Endodermal cell (in vitro differentiated cells): ENCODE measurements around the gene SYNGR1. TPM values are rescaled to one million over a fixed set of nuclear protein-coding genes. Genes with fewer than 3 reads are reported as not detected.

Experiments
- DNase-seq: peaks from one replicate; pipeline ENCODE4 v3.0.0-alpha.2; 2017
- H3K27ac ChIP-seq: 2 replicates; pipeline ENCODE4 v1.5.1; 2013; ENCODE audit warnings: mild to moderate bottlenecking, low read depth, low read length, moderate library complexity
- H3K27me3 ChIP-seq: 2 replicates; pipeline ENCODE4 v1.6.1; 2013; ENCODE audit warnings: mild to moderate bottlenecking, low read length, moderate library complexity; ENCODE audit not compliant: insufficient read depth, control insufficient read depth, poor library complexity, severe bottlenecking
- H3K36me3 ChIP-seq: 2 replicates; pipeline ENCODE4 v1.7.0; 2013; ENCODE audit warnings: mild to moderate bottlenecking, low read length, moderate library complexity; ENCODE audit not compliant: control insufficient read depth, insufficient read depth
- H3K4me1 ChIP-seq: one replicate; pipeline ENCODE4 v1.7.0; 2013; ENCODE audit warnings: low read length; ENCODE audit not compliant: control insufficient read depth, insufficient read depth
- H3K4me3 ChIP-seq: 2 replicates; pipeline ENCODE4 v1.5.1; 2013; ENCODE audit warnings: mild to moderate bottlenecking, low read length, moderate library complexity
- H3K9ac ChIP-seq: 2 replicates; pipeline ENCODE4 v1.6.1; 2013; ENCODE audit warnings: mild to moderate bottlenecking, low read length, moderate library complexity; ENCODE audit not compliant: poor library complexity, severe bottlenecking; ENCODE audit errors: extremely low read depth
- H3K9me3 ChIP-seq: 2 replicates; pipeline ENCODE4 v1.6.1; 2013; ENCODE audit warnings: mild to moderate bottlenecking, low read length, moderate library complexity; ENCODE audit not compliant: control insufficient read depth
- H3K27ac Mint-ChIP-seq: 2 replicates; pipeline ENCODE4 v1.8.0; 2020; ENCODE audit warnings: mixed read lengths
- H3K27me3 Mint-ChIP-seq: 2 replicates; pipeline ENCODE4 v1.8.0; 2021; ENCODE audit warnings: mild to moderate bottlenecking, mixed read lengths; ENCODE audit not compliant: insufficient read depth
- H3K36me3 Mint-ChIP-seq: 2 replicates; pipeline ENCODE4 v1.8.0; 2020; ENCODE audit warnings: low read depth, mixed read lengths
- H3K4me1 Mint-ChIP-seq: 2 replicates; pipeline ENCODE4 v1.8.0; 2020; ENCODE audit warnings: mixed read lengths
- H3K4me3 Mint-ChIP-seq: 2 replicates; pipeline ENCODE4 v1.8.0; 2020; ENCODE audit warnings: mild to moderate bottlenecking, moderate library complexity, mixed read lengths
- H3K9me3 Mint-ChIP-seq: 2 replicates; pipeline ENCODE4 v1.8.0; 2020; ENCODE audit warnings: mild to moderate bottlenecking, mixed read lengths
- CTCF ChIP-seq: fragments of 200-600 bp; sonication (generic); conservative IDR thresholded peaks from 2 replicates; pipeline ENCODE4 v1.5.0; 2021; ENCODE audit warnings: antibody characterized with exemption, mild to moderate bottlenecking
- WGBS, 2 experiments: methylation state at CpG; one replicate each; pipeline versions ENCODE4 v1.1.5 to v1.1.7; 2013; ENCODE audit warnings: missing lambda C conversion rate in 2 of 2, mixed read lengths in 1 of 2; ENCODE audit not compliant: insufficient coverage in 1 of 2, insufficient read length in 1 of 2; 5-methylcytosine and 5-hydroxymethylcytosine counted together
- total RNA-seq, 2 donors: library from RNA; stranded (reverse); fragmentation: NEBNext Ultra II Directional in 1 of 2; extraction: Animal tissue kit (Norgen Biotek cat#: 25700) in 1 of 2; gene quantifications; 2 replicates in 1 of 2; 3 replicates in 1 of 2; pipeline ENCODE4 v1.2.1, GENCODE V29; 2021

The SYNGR1 gene
- total RNA-seq, 2 donors from 2014 or later, result 19.0 to 36.3 TPM

GRCh38 chr22:39348909-39349505 is 784 bp upstream of the SYNGR1 start:
- no peaks in the 10 kb centered on the region for H3K36me3 Mint-ChIP-seq
- peak overlapping the region; percentile 72 for H3K27ac Mint-ChIP-seq
- DNase-seq, result no peak
- 44 to 51% methylated on average over 7 to 11 of the region's 11 CpGs for WGBS, 2 experiments
- Histone ChIP-seq H3K9ac (peak overlapping the region; percentile 41), H3K9me3 (no peaks in the 10 kb centered on the region), H3K4me3 (peak overlapping the region; percentile 81), H3K36me3 (no peaks in the 10 kb centered on the region), H3K4me1 (peaks cover 6% of the 10 kb centered on the region), H3K27ac (no peak overlapping the region), H3K27me3 (no peaks in the 10 kb centered on the region)
- no peak for TF ChIP-seq CTCF
- peaks cover 10% of the 10 kb centered on the region for H3K4me1 Mint-ChIP-seq
- no peaks in the 10 kb centered on the region for H3K9me3 Mint-ChIP-seq
- peak overlapping the region; percentile 71 for H3K4me3 Mint-ChIP-seq
- H3K27me3 Mint-ChIP-seq, result peaks cover 9% of the 10 kb centered on the region

- peak overlapping the region; percentile 81 for H3K4me3 ChIP-seq
- peaks cover 6% of the 10 kb centered on the region for H3K4me1 ChIP-seq
- H3K9ac ChIP-seq, result peak overlapping the region; percentile 41
- Mint-ChIP-seq H3K36me3 (no peaks in the 10 kb centered on the region), H3K4me3 (peak overlapping the region; percentile 71), H3K27ac (peak overlapping the region; percentile 72), H3K9me3 (no peaks in the 10 kb centered on the region), H3K27me3 (peaks cover 9% of the 10 kb centered on the region), H3K4me1 (peaks cover 10% of the 10 kb centered on the region)
- WGBS, 2 experiments, result 3 to 29% methylated on average over 6 to 57 of the region's 57 CpGs
- H3K36me3 ChIP-seq, result no peaks in the 10 kb centered on the region
- no peaks in the 10 kb centered on the region for H3K9me3 ChIP-seq
- no peak overlapping the region for H3K27ac ChIP-seq
- peak; percentile 79 for DNase-seq
- no peak for TF ChIP-seq CTCF
- H3K27me3 ChIP-seq, result no peaks in the 10 kb centered on the region
These were observed 255 bp upstream of the SYNGR1 start for GRCh38 chr22:39349506-39349966.

- Mint-ChIP-seq H3K36me3 (no peaks in the 10 kb centered on the region), H3K4me1 (peaks cover 10% of the 10 kb centered on the region), H3K4me3 (peak overlapping the region; percentile 71), H3K27ac (no peak overlapping the region), H3K9me3 (no peaks in the 10 kb centered on the region), H3K27me3 (peaks cover 5% of the 10 kb centered on the region)
- Histone ChIP-seq H3K4me1 (peaks cover 6% of the 10 kb centered on the region), H3K36me3 (no peaks in the 10 kb centered on the region), H3K27me3 (no peaks in the 10 kb centered on the region), H3K9me3 (no peaks in the 10 kb centered on the region), H3K9ac (peak overlapping the region; percentile 23), H3K4me3 (peak overlapping the region; percentile 79), H3K27ac (no peak overlapping the region)
- no peak for DNase-seq
- no peak for TF ChIP-seq CTCF
- WGBS, 2 experiments, result 86 to 88% methylated on average over 7 to 14 of the region's 14 CpGs
These were observed 1.2 kb downstream of the SYNGR1 start for GRCh38 chr22:39350757-39351688.
